K562 (cell line): ENCODE data around the gene ZNF692. TPM values are rescaled to one million over a fixed set of nuclear protein-coding genes. Genes with fewer than 3 reads are reported as not detected.

Experiments
- ARNT ChIP-seq, 2 experiments: fragments of 450-650 bp; IDR thresholded peaks; 2 replicates each; pipeline ENCODE4 v1.6.1; 2016; ENCODE audit warnings: mild to moderate bottlenecking in 1 of 2
- CBX1 ChIP-seq: sonication (generic); IDR thresholded peaks from 2 replicates; pipeline ENCODE4 v1.6.1; 2016; ENCODE audit warnings: antibody characterized with exemption, low read depth, mild to moderate bottlenecking
- FOXK1 ChIP-seq: sonication (generic); formaldehyde crosslinking; IDR thresholded peaks from 2 replicates; pipeline ENCODE4 v1.8.0; 2022; ENCODE audit warnings: missing genetic modification reagents, mild to moderate bottlenecking, borderline replicate concordance
- GABPB1 ChIP-seq: sonication (generic); formaldehyde crosslinking; IDR thresholded peaks from 2 replicates; pipeline ENCODE4 v1.8.0; 2022; ENCODE audit warnings: mild to moderate bottlenecking, missing genetic modification reagents
- KDM5B ChIP-seq: fragments of 200-600 bp; sonication (generic); IDR thresholded peaks from 2 replicates; pipeline ENCODE4 v1.6.1; 2012; ENCODE audit warnings: low read depth, mild to moderate bottlenecking, moderate library complexity, low read length, control low read depth, inconsistent platforms; ENCODE audit not compliant: insufficient replicate concordance
- MCM7 ChIP-seq, 2 experiments: fragments of 450-650 bp; IDR thresholded peaks; 2 replicates each; pipeline ENCODE4 v1.6.1; 2016 to 2018
- MYNN ChIP-seq, 2 experiments: sonication (generic); formaldehyde crosslinking in 1 of 2; IDR thresholded peaks; 2 replicates each; pipeline versions ENCODE4 v1.5.0 to v1.6.1; 2016 to 2020; ENCODE audit warnings: antibody characterized with exemption in 1 of 2, missing genetic modification reagents in 1 of 2
- PCBP2 ChIP-seq: fragments of 200-400 bp; formaldehyde crosslinking; IDR thresholded peaks from 2 replicates; pipeline ENCODE4 v1.6.1; 2018; ENCODE audit warnings: low read length, low read depth, mild to moderate bottlenecking, moderate library complexity; ENCODE audit not compliant: poor library complexity, severe bottlenecking
- RBFOX2 ChIP-seq: fragments of 200-400 bp; formaldehyde crosslinking; IDR thresholded peaks from 2 replicates; pipeline ENCODE4 v1.6.1; 2017; ENCODE audit warnings: low read depth, mild to moderate bottlenecking, low read length, moderate library complexity
- RBM22 ChIP-seq: fragments of 200-400 bp; formaldehyde crosslinking; IDR thresholded peaks from 2 replicates; pipeline ENCODE4 v1.6.1; 2018; ENCODE audit warnings: low read length, low read depth; ENCODE audit not compliant: poor library complexity, severe bottlenecking
- SIX5 ChIP-seq, 2 experiments: IDR thresholded peaks; 2 replicates each; pipeline ENCODE4 v1.6.1; 2011; ENCODE audit warnings: low read length in 2 of 2, borderline replicate concordance in 1 of 2, low read depth in 1 of 2, mild to moderate bottlenecking in 1 of 2, moderate library complexity in 1 of 2; ENCODE audit not compliant: insufficient read depth in 1 of 2
- SMAD1 ChIP-seq: fragments of 150-350 bp; IDR thresholded peaks from 2 replicates; pipeline ENCODE4 v1.6.1; 2014; ENCODE audit warnings: low read length, low read depth; ENCODE audit not compliant: partially characterized antibody
- ZNF586 ChIP-seq: fragments of 450-650 bp; formaldehyde crosslinking; conservative IDR thresholded peaks from 2 replicates; pipeline ENCODE4 v1.4.0; 2020; ENCODE audit warnings: mild to moderate bottlenecking, moderate library complexity
- ZNF764 ChIP-seq: fragments of 250-450 bp; sonication (Bioruptor Pico); IDR thresholded peaks from 2 replicates; pipeline ENCODE4 v1.4.0; 2020; ENCODE audit warnings: low read depth, mild to moderate bottlenecking, moderate library complexity
- polyA plus RNA-seq, 8 experiments: library from polyadenylated mRNA; depleted of rRNA in 4 of 8; stranded (reverse) in 5 of 8; unstranded in 3 of 8; fragments of >200 nt; fragmentation: Nextera tagmentation in 2 of 8; fragmentation: Illumina TruSeq in 1 of 8; extraction: Ambion mirVana in 2 of 8; extraction: Trizol in 1 of 8; gene quantifications; 2 replicates each; pipeline versions ENCODE4 v1.2.1 to v1.2.3, GENCODE V29; 2011 to 2014; ENCODE audit warnings: inconsistent platforms in 1 of 8, missing spikeins in 1 of 8
- total RNA-seq, 7 experiments: library from RNA; depleted of rRNA in 6 of 7; stranded (reverse); fragments of >200 nt in 6 of 7; fragmentation: Illumina TruSeq in 2 of 7; extraction: Trizol in 2 of 7; gene quantifications; 2 replicates each; pipeline versions ENCODE4 v1.2.1 to v1.2.3, GENCODE V29; 2011 to 2021; ENCODE audit warnings: low replicate concordance in 1 of 7
- TF ChIP-seq, protein P1 (sequence below): sonication (generic); formaldehyde crosslinking; IDR thresholded peaks from 2 replicates; pipeline ENCODE4 v1.8.0; 2022; ENCODE audit warnings: mild to moderate bottlenecking, missing genetic modification reagents
- TF ChIP-seq, protein P2 (sequence below): conservative IDR thresholded peaks from 2 replicates; pipeline ENCODE4 v1.6.1; 2011; ENCODE audit warnings: low read depth, mild to moderate bottlenecking, low read length; ENCODE audit not compliant: control insufficient read depth
- TF ChIP-seq, protein P3 (sequence below): fragments of 250-450 bp; sonication (Bioruptor Pico); IDR thresholded peaks from 2 replicates; pipeline ENCODE4 v1.4.0; 2020; ENCODE audit warnings: mild to moderate bottlenecking
- TF ChIP-seq, protein P4 (sequence below): fragments of 450-650 bp; IDR thresholded peaks from 2 replicates; pipeline ENCODE4 v1.6.1; 2016; ENCODE audit warnings: antibody characterized with exemption
- TF ChIP-seq, protein P5 (sequence below): fragments of 250-450 bp; sonication (Bioruptor Pico); IDR thresholded peaks from 2 replicates; pipeline ENCODE4 v1.5.0; 2021; ENCODE audit warnings: mild to moderate bottlenecking, borderline replicate concordance

The ZNF692 gene
- total and polyA plus RNA-seq, 9 of the 15 experiments (the other 6 are each of a cell fraction or from before 2014, with no cell fraction given) = 8.4 to 143 (median 55.9) TPM

DNA sequence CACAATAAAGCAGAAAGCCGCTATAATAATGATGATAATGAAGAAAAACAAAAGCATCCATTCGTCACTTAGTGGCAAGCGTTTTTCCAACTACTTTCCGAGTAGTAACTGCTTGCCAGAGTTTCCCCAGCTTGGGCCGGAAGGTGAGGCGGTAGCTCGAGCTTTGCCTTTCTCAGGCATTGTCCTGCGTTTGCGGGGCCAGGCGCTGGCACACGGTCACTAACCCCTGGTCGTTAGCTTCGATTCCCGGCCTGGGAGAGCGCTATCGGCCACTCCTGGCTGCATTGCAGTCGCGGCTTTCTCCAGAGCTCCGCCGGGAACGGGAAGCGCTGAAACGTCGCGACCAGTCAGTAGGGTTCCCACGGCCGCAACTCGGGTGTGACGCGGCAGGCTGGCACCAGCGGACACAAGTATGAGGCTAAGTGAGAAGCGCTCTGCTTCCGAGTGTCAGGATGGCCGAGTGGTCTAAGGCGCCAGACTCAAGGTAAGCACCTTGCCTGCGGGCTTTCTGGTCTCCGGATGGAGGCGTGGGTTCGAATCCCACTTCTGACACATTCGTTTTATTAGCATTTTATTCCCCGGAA lies 14.6 kb upstream of the ZNF692 start (continued):
- TF ChIP-seq, protein P1, sequence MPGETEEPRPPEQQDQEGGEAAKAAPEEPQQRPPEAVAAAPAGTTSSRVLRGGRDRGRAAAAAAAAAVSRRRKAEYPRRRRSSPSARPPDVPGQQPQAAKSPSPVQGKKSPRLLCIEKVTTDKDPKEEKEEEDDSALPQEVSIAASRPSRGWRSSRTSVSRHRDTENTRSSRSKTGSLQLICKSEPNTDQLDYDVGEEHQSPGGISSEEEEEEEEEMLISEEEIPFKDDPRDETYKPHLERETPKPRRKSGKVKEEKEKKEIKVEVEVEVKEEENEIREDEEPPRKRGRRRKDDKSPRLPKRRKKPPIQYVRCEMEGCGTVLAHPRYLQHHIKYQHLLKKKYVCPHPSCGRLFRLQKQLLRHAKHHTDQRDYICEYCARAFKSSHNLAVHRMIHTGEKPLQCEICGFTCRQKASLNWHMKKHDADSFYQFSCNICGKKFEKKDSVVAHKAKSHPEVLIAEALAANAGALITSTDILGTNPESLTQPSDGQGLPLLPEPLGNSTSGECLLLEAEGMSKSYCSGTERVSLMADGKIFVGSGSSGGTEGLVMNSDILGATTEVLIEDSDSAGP = peak; percentile 44; the same call in 1 of the 2 replicates
- TF ChIP-seq MCM7 (IDR thresholded peaks at IDR 0.05) = no peak
- TF ChIP-seq ZNF764 (CRISPR knock-in tag) = no peak
- TF ChIP-seq, protein P2, sequence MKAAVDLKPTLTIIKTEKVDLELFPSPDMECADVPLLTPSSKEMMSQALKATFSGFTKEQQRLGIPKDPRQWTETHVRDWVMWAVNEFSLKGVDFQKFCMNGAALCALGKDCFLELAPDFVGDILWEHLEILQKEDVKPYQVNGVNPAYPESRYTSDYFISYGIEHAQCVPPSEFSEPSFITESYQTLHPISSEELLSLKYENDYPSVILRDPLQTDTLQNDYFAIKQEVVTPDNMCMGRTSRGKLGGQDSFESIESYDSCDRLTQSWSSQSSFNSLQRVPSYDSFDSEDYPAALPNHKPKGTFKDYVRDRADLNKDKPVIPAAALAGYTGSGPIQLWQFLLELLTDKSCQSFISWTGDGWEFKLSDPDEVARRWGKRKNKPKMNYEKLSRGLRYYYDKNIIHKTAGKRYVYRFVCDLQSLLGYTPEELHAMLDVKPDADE = peak; percentile 97
- TF ChIP-seq ARNT (IDR thresholded peaks at IDR 0.05) = peak in 1 of 2 experiments; percentile 14; a peak in 1 of 4 replicates
- TF ChIP-seq ZNF586 (CRISPR knock-in tag) = no peak
- no peak for TF ChIP-seq FOXK1 (CRISPR knock-in tag)
- peak; percentile 91 for TF ChIP-seq RBFOX2
- TF ChIP-seq, protein P3, sequence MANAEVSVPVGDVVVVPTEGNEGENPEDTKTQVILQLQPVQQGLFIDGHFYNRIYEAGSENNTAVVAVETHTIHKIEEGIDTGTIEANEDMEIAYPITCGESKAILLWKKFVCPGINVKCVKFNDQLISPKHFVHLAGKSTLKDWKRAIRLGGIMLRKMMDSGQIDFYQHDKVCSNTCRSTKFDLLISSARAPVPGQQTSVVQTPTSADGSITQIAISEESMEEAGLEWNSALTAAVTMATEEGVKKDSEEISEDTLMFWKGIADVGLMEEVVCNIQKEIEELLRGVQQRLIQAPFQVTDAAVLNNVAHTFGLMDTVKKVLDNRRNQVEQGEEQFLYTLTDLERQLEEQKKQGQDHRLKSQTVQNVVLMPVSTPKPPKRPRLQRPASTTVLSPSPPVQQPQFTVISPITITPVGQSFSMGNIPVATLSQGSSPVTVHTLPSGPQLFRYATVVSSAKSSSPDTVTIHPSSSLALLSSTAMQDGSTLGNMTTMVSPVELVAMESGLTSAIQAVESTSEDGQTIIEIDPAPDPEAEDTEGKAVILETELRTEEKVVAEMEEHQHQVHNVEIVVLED (CRISPR knock-in tag) = no peak
- TF ChIP-seq KDM5B = peak; percentile 71
- TF ChIP-seq PCBP2 = no peak
- no peak for TF ChIP-seq SIX5 (IDR thresholded peaks at IDR 0.05; ENCODE audit: borderline replicate concordance in 1 of 2, insufficient read depth in 1 of 2, low read depth in 1 of 2, low read length in 2 of 2)
- TF ChIP-seq MYNN (IDR thresholded peaks at IDR 0.05) = peak; percentile 45; the same call in 1 of the 2 replicates
- TF ChIP-seq MYNN (CRISPR knock-in tag; IDR thresholded peaks at IDR 0.05) = no peak
- TF ChIP-seq, protein P4, sequence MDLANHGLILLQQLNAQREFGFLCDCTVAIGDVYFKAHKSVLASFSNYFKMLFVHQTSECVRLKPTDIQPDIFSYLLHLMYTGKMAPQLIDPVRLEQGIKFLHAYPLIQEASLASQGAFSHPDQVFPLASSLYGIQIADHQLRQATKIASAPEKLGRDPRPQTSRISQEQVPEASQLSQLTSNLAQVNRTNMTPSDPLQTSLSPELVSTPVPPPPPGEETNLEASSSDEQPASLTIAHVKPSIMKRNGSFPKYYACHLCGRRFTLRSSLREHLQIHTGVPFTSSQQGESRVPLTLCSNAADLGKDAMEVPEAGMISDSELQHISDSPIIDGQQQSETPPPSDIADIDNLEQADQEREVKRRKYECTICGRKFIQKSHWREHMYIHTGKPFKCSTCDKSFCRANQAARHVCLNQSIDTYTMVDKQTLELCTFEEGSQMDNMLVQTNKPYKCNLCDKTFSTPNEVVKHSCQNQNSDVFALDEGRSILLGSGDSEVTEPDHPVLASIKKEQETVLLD = no peak
- TF ChIP-seq RBM22 = peak; percentile 87
- TF ChIP-seq CBX1 = peak; percentile 37; the same call in 1 of the 2 replicates
- TF ChIP-seq, protein P5, sequence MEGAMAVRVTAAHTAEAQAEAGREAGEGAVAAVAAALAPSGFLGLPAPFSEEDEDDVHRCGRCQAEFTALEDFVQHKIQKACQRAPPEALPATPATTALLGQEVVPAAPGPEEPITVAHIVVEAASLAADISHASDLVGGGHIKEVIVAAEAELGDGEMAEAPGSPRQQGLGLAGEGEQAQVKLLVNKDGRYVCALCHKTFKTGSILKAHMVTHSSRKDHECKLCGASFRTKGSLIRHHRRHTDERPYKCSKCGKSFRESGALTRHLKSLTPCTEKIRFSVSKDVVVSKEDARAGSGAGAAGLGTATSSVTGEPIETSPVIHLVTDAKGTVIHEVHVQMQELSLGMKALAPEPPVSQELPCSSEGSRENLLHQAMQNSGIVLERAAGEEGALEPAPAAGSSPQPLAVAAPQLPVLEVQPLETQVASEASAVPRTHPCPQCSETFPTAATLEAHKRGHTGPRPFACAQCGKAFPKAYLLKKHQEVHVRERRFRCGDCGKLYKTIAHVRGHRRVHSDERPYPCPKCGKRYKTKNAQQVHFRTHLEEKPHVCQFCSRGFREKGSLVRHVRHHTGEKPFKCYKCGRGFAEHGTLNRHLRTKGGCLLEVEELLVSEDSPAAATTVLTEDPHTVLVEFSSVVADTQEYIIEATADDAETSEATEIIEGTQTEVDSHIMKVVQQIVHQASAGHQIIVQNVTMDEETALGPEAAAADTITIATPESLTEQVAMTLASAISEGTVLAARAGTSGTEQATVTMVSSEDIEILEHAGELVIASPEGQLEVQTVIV (CRISPR knock-in tag) = no peak
- no peak for TF ChIP-seq SMAD1
- TF ChIP-seq GABPB1 (CRISPR knock-in tag) = peak; percentile 78
